WTC11 (cell line): ENCODE data around the gene PKN3. TPM values are rescaled to one million over a fixed set of nuclear protein-coding genes. Genes with fewer than 3 reads are reported as not detected.

Experiments
- ATAC-seq: fragments of 200-7000 bp; cut with Tn5 transposase; 2 replicates; pipeline ENCODE4 v1.10.0; 2021; ENCODE audit warnings: mild to moderate bottlenecking, moderate library complexity
- CTCF ChIA-PET: fragments of 300-600 bp; sonication (Branson Sonifier 250); formaldehyde crosslinking; loops from one replicate; lab custom pipeline; 2021; ENCODE audit warnings: antibody characterized with exemption; lab: Charles Lee
- POLR2A ChIA-PET: fragments of 350-600 bp; sonication (Branson Sonifier 250); formaldehyde crosslinking; loops from one replicate; lab custom pipeline; 2021; ENCODE audit warnings: antibody characterized with exemption; lab: Charles Lee
- DNase-seq: peaks from one replicate; pipeline ENCODE4 v3.0.0; 2021; ENCODE audit warnings: low spot score
- H3K27ac Mint-ChIP-seq: 2 replicates; pipeline ENCODE4 v1.8.0; 2021; ENCODE audit warnings: mixed read lengths
- H3K27me3 Mint-ChIP-seq: 2 replicates; pipeline ENCODE4 v1.8.0; 2021; ENCODE audit warnings: low read depth, mild to moderate bottlenecking, moderate library complexity, mixed read lengths
- H3K36me3 Mint-ChIP-seq: 2 replicates; pipeline ENCODE4 v1.8.0; 2021; ENCODE audit warnings: mixed read lengths
- H3K4me1 Mint-ChIP-seq: 2 replicates; pipeline ENCODE4 v1.8.0; 2022; ENCODE audit warnings: mixed read lengths
- H3K4me3 Mint-ChIP-seq: 2 replicates; pipeline ENCODE4 v1.8.0; 2021; ENCODE audit warnings: mild to moderate bottlenecking, moderate library complexity, mixed read lengths
- H3K9me3 Mint-ChIP-seq: 2 replicates; pipeline ENCODE4 v1.8.0; 2021; ENCODE audit warnings: mixed read lengths
- ATF6 ChIP-seq: sonication (generic); formaldehyde crosslinking; IDR thresholded peaks from 2 replicates; pipeline ENCODE4 v1.8.1; 2023; ENCODE audit warnings: mild to moderate bottlenecking, missing genetic modification reagents
- ELF4 ChIP-seq: sonication (generic); formaldehyde crosslinking; IDR thresholded peaks from 2 replicates; pipeline ENCODE4 v1.8.1; 2022; ENCODE audit warnings: low read depth, mild to moderate bottlenecking, moderate library complexity, missing genetic modification reagents
- FOXP1 ChIP-seq: sonication (generic); formaldehyde crosslinking; IDR thresholded peaks from 2 replicates; pipeline ENCODE4 v1.8.0; 2022; ENCODE audit warnings: missing genetic modification reagents, mild to moderate bottlenecking, moderate library complexity, borderline replicate concordance
- MAX ChIP-seq: sonication (generic); formaldehyde crosslinking; IDR thresholded peaks from 2 replicates; pipeline ENCODE4 v1.8.0; 2022; ENCODE audit warnings: mild to moderate bottlenecking, missing genetic modification reagents
- NFE2L1 ChIP-seq: sonication (generic); formaldehyde crosslinking; IDR thresholded peaks from 2 replicates; pipeline ENCODE4 v1.8.1; 2023; ENCODE audit warnings: missing genetic modification reagents
- PRRX2 ChIP-seq: fragments of 250-450 bp; sonication (Bioruptor Pico); IDR thresholded peaks from 2 replicates; pipeline ENCODE4 v1.8.0; 2021; ENCODE audit warnings: mild to moderate bottlenecking
- TCF7 ChIP-seq: sonication (generic); formaldehyde crosslinking; IDR thresholded peaks from 2 replicates; pipeline ENCODE4 v1.8.0; 2022; ENCODE audit warnings: mild to moderate bottlenecking, low read depth, missing genetic modification reagents, moderate library complexity
- TEAD4 ChIP-seq: sonication (generic); formaldehyde crosslinking; IDR thresholded peaks from 2 replicates; pipeline ENCODE4 v1.8.0; 2022; ENCODE audit warnings: mild to moderate bottlenecking, missing genetic modification reagents
- ZMAT4 ChIP-seq: fragments of 250-450 bp; sonication (Bioruptor Pico); IDR thresholded peaks from 2 replicates; pipeline ENCODE4 v1.9.0; 2021; ENCODE audit warnings: mild to moderate bottlenecking
- ZNF396 ChIP-seq: fragments of 250-450 bp; sonication (Bioruptor Pico); IDR thresholded peaks from 2 replicates; pipeline ENCODE4 v1.8.0; 2021; ENCODE audit warnings: mild to moderate bottlenecking, moderate library complexity, borderline replicate concordance
- ZNF416 ChIP-seq: fragments of 250-450 bp; sonication (Bioruptor Pico); IDR thresholded peaks from 2 replicates; pipeline ENCODE4 v1.9.0; 2021; ENCODE audit warnings: mild to moderate bottlenecking, inconsistent platforms
- total RNA-seq: library from RNA; stranded (reverse); gene quantifications from 3 replicates; pipeline ENCODE4 v1.2.3, GENCODE V29; 2021
- TF ChIP-seq, protein P1 (sequence below): fragments of 250-450 bp; sonication (Bioruptor Pico); conservative IDR thresholded peaks from 2 replicates; pipeline ENCODE4 v1.9.0; 2021; ENCODE audit warnings: mild to moderate bottlenecking
- TF ChIP-seq, protein P2 (sequence below): sonication (generic); formaldehyde crosslinking; IDR thresholded peaks from 2 replicates; pipeline ENCODE4 v1.8.1; 2022; ENCODE audit warnings: low read depth, missing genetic modification reagents, borderline replicate concordance
- TF ChIP-seq, protein P3 (sequence below): fragments of 250-450 bp; sonication (Bioruptor Pico); IDR thresholded peaks from 2 replicates; pipeline ENCODE4 v1.9.0; 2021; ENCODE audit warnings: mild to moderate bottlenecking
- TF ChIP-seq, protein P4 (sequence below): fragments of 250-450 bp; sonication (Bioruptor Pico); IDR thresholded peaks from 2 replicates; pipeline ENCODE4 v1.8.0; 2021; ENCODE audit warnings: mild to moderate bottlenecking

Gene PKN3
- total RNA-seq, 1 experiment from 2014 or later = 24.1 TPM

DNA sequence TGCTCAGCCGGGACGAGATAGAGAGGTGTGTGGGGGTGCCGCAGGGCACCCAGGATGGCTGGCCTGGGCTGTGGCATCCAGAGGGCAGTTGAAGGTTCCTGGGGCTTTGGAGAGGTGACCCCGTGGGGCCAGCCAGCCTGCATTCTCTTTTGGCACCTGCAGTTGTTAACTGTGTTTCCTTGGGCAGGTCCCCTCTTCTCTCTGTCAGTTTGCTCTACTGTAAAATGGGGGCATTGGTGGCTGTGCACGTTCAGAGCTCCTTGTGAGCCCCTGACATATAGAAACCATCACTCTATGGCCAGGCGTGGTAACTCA is 13.1 kb downstream of the PKN3 start:
- POLR2A ChIA-PET = interaction anchor here (0.6 kb wide), 1 partner anchor 9 kb away, joined by 3 read pairs; the partner anchor contains the start of gene ZDHHC12
- CTCF ChIA-PET = interaction anchor here (1.6 kb wide), 1 partner anchor 13 kb away, joined by 6 read pairs; the partner anchor contains the start of gene PKN3
- Mint-ChIP-seq H3K4me3 (no peak overlapping the region), H3K4me1 (no peaks in the 10 kb centered on the region), H3K9me3 (no peaks in the 10 kb centered on the region), H3K27ac (no peak overlapping the region), H3K27me3 (no peaks in the 10 kb centered on the region), H3K36me3 (peaks cover 8% of the 10 kb centered on the region; the same call in 1 of the 2 replicates)
- no peak for TF ChIP-seq ZNF396 (CRISPR knock-in tag)
- TF ChIP-seq, protein P1, sequence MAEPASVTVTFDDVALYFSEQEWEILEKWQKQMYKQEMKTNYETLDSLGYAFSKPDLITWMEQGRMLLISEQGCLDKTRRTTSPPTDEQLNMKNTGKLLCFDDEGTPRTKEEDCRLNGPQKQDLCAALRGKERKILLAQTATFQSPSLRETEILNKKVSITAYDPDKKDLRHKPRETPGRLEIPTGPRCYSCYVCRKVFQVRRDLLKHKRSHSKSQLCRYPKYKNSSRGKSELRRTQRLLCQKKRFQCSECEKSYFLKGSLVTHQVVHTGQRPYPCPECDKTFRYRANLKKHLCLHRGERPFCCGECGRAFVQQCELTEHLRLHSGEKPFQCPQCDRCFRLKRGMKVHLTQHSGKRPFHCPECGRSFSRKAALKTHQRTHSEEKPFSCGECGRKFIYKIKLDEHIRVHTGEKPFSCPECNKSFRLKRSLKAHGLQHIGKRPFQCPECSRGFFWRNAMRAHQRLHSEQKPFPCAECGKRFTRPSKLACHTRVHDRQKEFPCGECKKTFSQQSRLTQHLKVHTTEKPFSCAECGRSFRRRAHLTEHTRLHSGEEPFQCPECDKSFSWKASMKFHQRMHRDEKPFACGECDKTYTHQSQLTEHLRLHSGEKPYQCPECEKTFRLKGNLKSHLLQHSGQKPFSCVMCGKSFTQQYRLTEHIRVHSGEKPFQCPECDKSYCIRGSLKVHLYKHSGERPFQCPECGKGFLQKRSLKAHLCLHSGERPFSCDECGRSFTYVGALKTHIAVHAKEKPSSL = no peak
- TF ChIP-seq, protein P2, sequence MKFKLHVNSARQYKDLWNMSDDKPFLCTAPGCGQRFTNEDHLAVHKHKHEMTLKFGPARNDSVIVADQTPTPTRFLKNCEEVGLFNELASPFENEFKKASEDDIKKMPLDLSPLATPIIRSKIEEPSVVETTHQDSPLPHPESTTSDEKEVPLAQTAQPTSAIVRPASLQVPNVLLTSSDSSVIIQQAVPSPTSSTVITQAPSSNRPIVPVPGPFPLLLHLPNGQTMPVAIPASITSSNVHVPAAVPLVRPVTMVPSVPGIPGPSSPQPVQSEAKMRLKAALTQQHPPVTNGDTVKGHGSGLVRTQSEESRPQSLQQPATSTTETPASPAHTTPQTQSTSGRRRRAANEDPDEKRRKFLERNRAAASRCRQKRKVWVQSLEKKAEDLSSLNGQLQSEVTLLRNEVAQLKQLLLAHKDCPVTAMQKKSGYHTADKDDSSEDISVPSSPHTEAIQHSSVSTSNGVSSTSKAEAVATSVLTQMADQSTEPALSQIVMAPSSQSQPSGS (CRISPR knock-in tag) = no peak
- no peak for TF ChIP-seq ZNF416 (CRISPR knock-in tag)
- no peak for TF ChIP-seq ATF6 (CRISPR knock-in tag)
- TF ChIP-seq TEAD4 (CRISPR knock-in tag) = no peak
- TF ChIP-seq, protein P3, sequence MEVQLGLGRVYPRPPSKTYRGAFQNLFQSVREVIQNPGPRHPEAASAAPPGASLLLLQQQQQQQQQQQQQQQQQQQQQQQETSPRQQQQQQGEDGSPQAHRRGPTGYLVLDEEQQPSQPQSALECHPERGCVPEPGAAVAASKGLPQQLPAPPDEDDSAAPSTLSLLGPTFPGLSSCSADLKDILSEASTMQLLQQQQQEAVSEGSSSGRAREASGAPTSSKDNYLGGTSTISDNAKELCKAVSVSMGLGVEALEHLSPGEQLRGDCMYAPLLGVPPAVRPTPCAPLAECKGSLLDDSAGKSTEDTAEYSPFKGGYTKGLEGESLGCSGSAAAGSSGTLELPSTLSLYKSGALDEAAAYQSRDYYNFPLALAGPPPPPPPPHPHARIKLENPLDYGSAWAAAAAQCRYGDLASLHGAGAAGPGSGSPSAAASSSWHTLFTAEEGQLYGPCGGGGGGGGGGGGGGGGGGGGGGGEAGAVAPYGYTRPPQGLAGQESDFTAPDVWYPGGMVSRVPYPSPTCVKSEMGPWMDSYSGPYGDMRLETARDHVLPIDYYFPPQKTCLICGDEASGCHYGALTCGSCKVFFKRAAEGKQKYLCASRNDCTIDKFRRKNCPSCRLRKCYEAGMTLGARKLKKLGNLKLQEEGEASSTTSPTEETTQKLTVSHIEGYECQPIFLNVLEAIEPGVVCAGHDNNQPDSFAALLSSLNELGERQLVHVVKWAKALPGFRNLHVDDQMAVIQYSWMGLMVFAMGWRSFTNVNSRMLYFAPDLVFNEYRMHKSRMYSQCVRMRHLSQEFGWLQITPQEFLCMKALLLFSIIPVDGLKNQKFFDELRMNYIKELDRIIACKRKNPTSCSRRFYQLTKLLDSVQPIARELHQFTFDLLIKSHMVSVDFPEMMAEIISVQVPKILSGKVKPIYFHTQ (CRISPR knock-in tag) = no peak
- TF ChIP-seq FOXP1 (CRISPR knock-in tag) = no peak
- no peak for TF ChIP-seq PRRX2
- DNase-seq (no peak), ATAC-seq (no peak)

GRCh38 chr9:128716581-128717254 is 14.4 kb downstream of the PKN3 start:
- Mint-ChIP-seq H3K4me3 (no peak overlapping the region), H3K27me3 (no peaks in the 10 kb centered on the region), H3K36me3 (peaks cover 5% of the 10 kb centered on the region; the same call in 1 of the 2 replicates)
- CTCF ChIA-PET = interaction anchor here (0.5 to 1.4 kb wide), 2 partner anchors 15 to 574 kb away, joined by 3 to 4 read pairs; partner anchors contain the start of gene PKN3
- ATAC-seq = no peak
- TF ChIP-seq TCF7 (CRISPR knock-in tag) = no peak
- TF ChIP-seq ELF4 = no peak
- TF ChIP-seq ZMAT4 = no peak
- TF ChIP-seq, protein P4, sequence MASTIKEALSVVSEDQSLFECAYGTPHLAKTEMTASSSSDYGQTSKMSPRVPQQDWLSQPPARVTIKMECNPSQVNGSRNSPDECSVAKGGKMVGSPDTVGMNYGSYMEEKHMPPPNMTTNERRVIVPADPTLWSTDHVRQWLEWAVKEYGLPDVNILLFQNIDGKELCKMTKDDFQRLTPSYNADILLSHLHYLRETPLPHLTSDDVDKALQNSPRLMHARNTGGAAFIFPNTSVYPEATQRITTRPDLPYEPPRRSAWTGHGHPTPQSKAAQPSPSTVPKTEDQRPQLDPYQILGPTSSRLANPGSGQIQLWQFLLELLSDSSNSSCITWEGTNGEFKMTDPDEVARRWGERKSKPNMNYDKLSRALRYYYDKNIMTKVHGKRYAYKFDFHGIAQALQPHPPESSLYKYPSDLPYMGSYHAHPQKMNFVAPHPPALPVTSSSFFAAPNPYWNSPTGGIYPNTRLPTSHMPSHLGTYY = no peak
- no peak for TF ChIP-seq MAX (CRISPR knock-in tag)
- no peak for TF ChIP-seq PRRX2
- no peak for TF ChIP-seq NFE2L1 (CRISPR knock-in tag)
- TF ChIP-seq, all 79 proteins: peak for 0
- Mint-ChIP-seq H3K27ac (no peak overlapping the region), H3K9me3 (no peaks in the 10 kb centered on the region), H3K4me1 (no peaks in the 10 kb centered on the region)
- POLR2A ChIA-PET = no interaction called here
- no peak for DNase-seq
